Nephron progenitor cell (in vitro differentiated cells): ENCODE results near the gene MSI2.

Experiments used
- DNase-seq: peaks from one replicate; pipeline ENCODE4 v3.0.0; 2021
- H3K27ac Mint-ChIP-seq: 2 replicates; pipeline ENCODE4 v1.8.0; 2021; ENCODE audit warnings: mild to moderate bottlenecking, moderate library complexity, mixed read lengths
- H3K27me3 Mint-ChIP-seq: 2 replicates; pipeline ENCODE4 v1.8.0; 2021; ENCODE audit warnings: mild to moderate bottlenecking, low read depth, mixed read lengths; ENCODE audit not compliant: poor library complexity
- H3K36me3 Mint-ChIP-seq: 2 replicates; pipeline ENCODE4 v1.8.0; 2021; ENCODE audit warnings: low read depth, mixed read lengths
- H3K4me1 Mint-ChIP-seq: 2 replicates; pipeline ENCODE4 v1.8.0; 2021; ENCODE audit warnings: mixed read lengths
- H3K4me3 Mint-ChIP-seq: 2 replicates; pipeline ENCODE4 v1.8.0; 2021; ENCODE audit warnings: mild to moderate bottlenecking, moderate library complexity, mixed read lengths
- H3K9me3 Mint-ChIP-seq: 2 replicates; pipeline ENCODE4 v1.8.0; 2021; ENCODE audit warnings: mild to moderate bottlenecking, moderate library complexity, mixed read lengths
- TF ChIP-seq, protein P1 (sequence below): fragments of 200-600 bp; sonication (generic); IDR thresholded peaks from 2 replicates; pipeline ENCODE4 v1.5.0; 2021; ENCODE audit warnings: antibody characterized with exemption

The MSI2 gene

DNA sequence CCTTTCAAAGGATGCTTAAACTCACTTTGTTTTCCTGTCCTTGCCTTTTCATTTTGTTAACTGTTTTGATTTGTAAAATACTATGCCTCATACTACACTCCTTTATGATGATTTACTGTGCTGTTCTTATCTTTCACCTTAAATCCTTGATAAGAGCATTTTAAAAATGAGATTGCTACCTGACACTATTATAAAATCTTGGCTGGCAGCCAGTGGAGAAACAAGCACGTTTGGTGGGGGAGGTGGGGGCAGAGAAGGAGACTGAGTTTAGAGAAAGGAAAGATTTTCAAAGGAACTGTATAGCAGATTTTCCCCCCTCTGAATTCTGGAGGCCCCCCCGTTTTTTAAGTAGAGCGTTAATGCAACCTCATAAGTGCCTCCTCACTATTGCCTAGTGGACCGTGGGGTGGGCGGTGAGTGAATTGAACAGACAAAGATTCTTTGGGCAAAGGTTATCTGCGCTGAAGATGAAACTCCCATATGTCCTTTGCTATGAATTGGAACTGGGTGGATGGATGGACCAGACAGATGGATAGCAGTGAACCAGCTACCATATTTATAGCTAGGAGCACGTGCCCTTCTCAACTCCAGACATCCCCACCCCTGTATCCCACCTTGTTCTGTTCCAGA, 288.6 kb downstream of the MSI2 start:
- Mint-ChIP-seq H3K27me3 (peaks cover 2% of the 10 kb centered on the region), H3K27ac (peak overlapping the region; percentile 94), H3K36me3 (peaks cover 17% of the 10 kb centered on the region), H3K9me3 (peaks cover 4% of the 10 kb centered on the region), H3K4me3 (peak overlapping the region; percentile 71), H3K4me1 (peaks cover 100% of the 10 kb centered on the region)
- no peak for DNase-seq
- TF ChIP-seq, protein P1, sequence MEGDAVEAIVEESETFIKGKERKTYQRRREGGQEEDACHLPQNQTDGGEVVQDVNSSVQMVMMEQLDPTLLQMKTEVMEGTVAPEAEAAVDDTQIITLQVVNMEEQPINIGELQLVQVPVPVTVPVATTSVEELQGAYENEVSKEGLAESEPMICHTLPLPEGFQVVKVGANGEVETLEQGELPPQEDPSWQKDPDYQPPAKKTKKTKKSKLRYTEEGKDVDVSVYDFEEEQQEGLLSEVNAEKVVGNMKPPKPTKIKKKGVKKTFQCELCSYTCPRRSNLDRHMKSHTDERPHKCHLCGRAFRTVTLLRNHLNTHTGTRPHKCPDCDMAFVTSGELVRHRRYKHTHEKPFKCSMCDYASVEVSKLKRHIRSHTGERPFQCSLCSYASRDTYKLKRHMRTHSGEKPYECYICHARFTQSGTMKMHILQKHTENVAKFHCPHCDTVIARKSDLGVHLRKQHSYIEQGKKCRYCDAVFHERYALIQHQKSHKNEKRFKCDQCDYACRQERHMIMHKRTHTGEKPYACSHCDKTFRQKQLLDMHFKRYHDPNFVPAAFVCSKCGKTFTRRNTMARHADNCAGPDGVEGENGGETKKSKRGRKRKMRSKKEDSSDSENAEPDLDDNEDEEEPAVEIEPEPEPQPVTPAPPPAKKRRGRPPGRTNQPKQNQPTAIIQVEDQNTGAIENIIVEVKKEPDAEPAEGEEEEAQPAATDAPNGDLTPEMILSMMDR: no peak

GRCh38 chr17:57545731-57546342, 289.5 kb downstream of the MSI2 start:
- Mint-ChIP-seq H3K4me1 (peaks cover 100% of the 10 kb centered on the region), H3K36me3 (peaks cover 10% of the 10 kb centered on the region), H3K4me3 (peak overlapping the region; percentile 71), H3K27ac (peak overlapping the region; percentile 94), H3K9me3 (peaks cover 2% of the 10 kb centered on the region), H3K27me3 (peaks cover 2% of the 10 kb centered on the region)
- peak; percentile 39 for DNase-seq
- TF ChIP-seq, protein P1: no peak

GRCh38 chr17:57548421-57549410, 292.4 kb downstream of the MSI2 start:
- H3K9me3 Mint-ChIP-seq: no peaks in the 10 kb centered on the region
- H3K4me3 Mint-ChIP-seq: peak overlapping the region; percentile 50
- H3K36me3 Mint-ChIP-seq: no peaks in the 10 kb centered on the region
- peaks cover 3% of the 10 kb centered on the region for H3K27me3 Mint-ChIP-seq
- peak overlapping the region; percentile 97 for H3K27ac Mint-ChIP-seq
- TF ChIP-seq, protein P1: no peak
- peaks cover 100% of the 10 kb centered on the region for H3K4me1 Mint-ChIP-seq
- peak; percentile 80 for DNase-seq

GRCh38 chr17:57549468-57549867, 293.1 kb downstream of the MSI2 start:
- peak overlapping the region; percentile 97 for H3K27ac Mint-ChIP-seq
- peak overlapping the region; percentile 54 for H3K4me3 Mint-ChIP-seq
- H3K27me3 Mint-ChIP-seq: peaks cover 4% of the 10 kb centered on the region

GRCh38 chr17:57550016-57550415, 293.7 kb downstream of the MSI2 start:
- H3K4me1 Mint-ChIP-seq: peaks cover 100% of the 10 kb centered on the region
- peaks cover 4% of the 10 kb centered on the region for H3K27me3 Mint-ChIP-seq
- H3K36me3 Mint-ChIP-seq: no peaks in the 10 kb centered on the region
- peak overlapping the region; percentile 91 for H3K27ac Mint-ChIP-seq
- H3K9me3 Mint-ChIP-seq: no peaks in the 10 kb centered on the region
- H3K4me3 Mint-ChIP-seq: no peak overlapping the region
- TF ChIP-seq, protein P1: no peak
- DNase-seq: no peak

More at GRCh38 chr17:57549468-57549867, 293.1 kb downstream of the MSI2 start:
- H3K9me3 Mint-ChIP-seq: no peaks in the 10 kb centered on the region
- peaks cover 100% of the 10 kb centered on the region for H3K4me1 Mint-ChIP-seq
- TF ChIP-seq, protein P1: no peak
- no peak for DNase-seq
- H3K36me3 Mint-ChIP-seq: no peaks in the 10 kb centered on the region
